Activated T-helper 1 cell treated with anti-CD3 and anti-CD28 coated beads, Interleukin-2, amount 50 U/mL, for 16 hours (primary cell): ENCODE data around the gene KRTAP4-16.
"Not testable (repeated sequence)": the region's sequence is repeated elsewhere in the genome, so short reads cannot be mapped to it uniquely, and the experiment has no call there.

ENCODE experiments used
- DNase-seq, 2 donors: peaks; one replicate each; pipeline ENCODE4 v3.0.0-alpha.2; 2020; ENCODE audit warnings: low read depth in 1 of 2, low spot score in 1 of 2

The KRTAP4-16 gene

GRCh38 chr17:41119696-41120690, 18.0 kb upstream of the KRTAP4-16 start:
- DNase-seq = not testable (repeated sequence)

- DNase-seq = no peak
These were observed 16.7 kb upstream of the KRTAP4-16 start for GRCh38 chr17:41118721-41119120.

- DNase-seq = not testable (repeated sequence)
These were observed 15.9 kb upstream of the KRTAP4-16 start, which contains the start of gene KRTAP4-11 for GRCh38 chr17:41117846-41118386. Gene KRTAP4-11, minus strand, starts transcription at chr17:41118373. Its CDS starts 58 bp downstream, at chr17:41118315.

GRCh38 chr17:41116297-41116696, 14.3 kb upstream of the KRTAP4-16 start:
- DNase-seq = no peak

- DNase-seq = no peak
These were observed 9.3 kb upstream of the KRTAP4-16 start for GRCh38 chr17:41111151-41111885.

GRCh38 chr17:41108728-41109386, 6.8 kb upstream of the KRTAP4-16 start:
- DNase-seq = not testable (repeated sequence)

- DNase-seq = no peak
These were observed 6.0 kb upstream of the KRTAP4-16 start for GRCh38 chr17:41107941-41108450.

- DNase-seq = not testable (repeated sequence)
These were observed 3.3 kb upstream of the KRTAP4-16 start, which contains the start of gene KRTAP4-9 for GRCh38 chr17:41105347-41105746. Gene KRTAP4-9, plus strand, starts transcription at chr17:41105389. Its CDS starts 0 bp downstream, at chr17:41105389.

GRCh38 chr17:41104386-41105038, 2.5 kb upstream of the KRTAP4-16 start:
- DNase-seq = not testable (repeated sequence)

- no peak for DNase-seq
These were observed 1.9 kb upstream of the KRTAP4-16 start for GRCh38 chr17:41103896-41104295.

GRCh38 chr17:41099682-41100480, 2.1 kb downstream of the KRTAP4-16 start:
- not testable (repeated sequence) for DNase-seq

- no peak for DNase-seq
These were observed 3.5 kb downstream of the KRTAP4-16 start for GRCh38 chr17:41098481-41098880.

GRCh38 chr17:41098042-41098441, 4.0 kb downstream of the KRTAP4-16 start, which contains the start of gene KRTAP4-8:
Gene KRTAP4-8, minus strand, starts transcription at chr17:41098142. Its CDS starts 58 bp downstream, at chr17:41098084.
- no peak for DNase-seq

- DNase-seq = no peak
These were observed 6.0 kb downstream of the KRTAP4-16 start for GRCh38 chr17:41096055-41096454.

- not testable (repeated sequence) for DNase-seq
These were observed 13.2 kb downstream of the KRTAP4-16 start for GRCh38 chr17:41088760-41089352.

- not testable (repeated sequence) for DNase-seq
These were observed 17.7 kb downstream of the KRTAP4-16 start, which contains the start of gene KRTAP4-7 for GRCh38 chr17:41084100-41084856. Gene KRTAP4-7, plus strand, starts transcription at chr17:41084150. Its CDS starts 57 bp downstream, at chr17:41084207.

GRCh38 chr17:41083427-41083826, 18.6 kb downstream of the KRTAP4-16 start:
- not testable (repeated sequence) for DNase-seq

GRCh38 chr17:41082626-41083025, 19.4 kb downstream of the KRTAP4-16 start:
- no peak for DNase-seq
